GM19043 (cell line): ENCODE data around the gene DHCR24.
"Not testable (repeated sequence)": the region's sequence is repeated elsewhere in the genome, so short reads cannot be mapped to it uniquely, and the experiment has no call there.

Experiments used
- ATAC-seq: cut with Tn5 transposase; IDR thresholded peaks from one replicate; pipeline ENCODE4 v1.9.1; 2021; ENCODE audit warnings: low read depth; ENCODE audit not compliant: unreplicated experiment

The DHCR24 gene

DNA sequence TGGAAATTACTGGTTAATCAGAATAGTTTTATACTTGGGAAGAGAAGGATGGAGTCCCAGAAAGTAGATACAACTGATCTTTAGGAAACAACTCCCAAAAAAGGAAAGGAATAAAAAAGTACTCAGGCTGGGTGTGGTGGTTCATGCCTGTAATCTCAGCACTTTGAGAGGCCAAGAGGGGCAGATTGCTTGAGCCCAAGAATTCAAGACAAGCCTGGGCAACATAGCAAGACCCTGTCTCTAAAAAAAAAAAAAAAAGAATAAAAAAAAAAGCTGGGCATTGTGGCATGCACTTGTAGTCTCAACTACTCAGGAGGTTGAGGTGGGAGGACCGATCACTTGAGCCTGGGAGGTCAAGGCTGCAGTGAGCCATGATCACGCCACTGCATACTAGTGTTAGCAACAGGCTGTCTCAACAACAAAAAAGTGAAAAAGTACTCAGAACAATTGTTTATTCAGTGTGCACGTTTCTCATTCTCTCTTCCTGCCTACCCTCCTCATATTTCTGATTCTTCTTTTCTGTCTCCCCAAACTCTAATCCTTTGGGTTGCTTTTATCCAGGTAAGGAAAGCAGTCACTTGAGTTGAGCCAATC is 2.2 kb upstream of the DHCR24 start:
- ATAC-seq: no peak

DNA sequence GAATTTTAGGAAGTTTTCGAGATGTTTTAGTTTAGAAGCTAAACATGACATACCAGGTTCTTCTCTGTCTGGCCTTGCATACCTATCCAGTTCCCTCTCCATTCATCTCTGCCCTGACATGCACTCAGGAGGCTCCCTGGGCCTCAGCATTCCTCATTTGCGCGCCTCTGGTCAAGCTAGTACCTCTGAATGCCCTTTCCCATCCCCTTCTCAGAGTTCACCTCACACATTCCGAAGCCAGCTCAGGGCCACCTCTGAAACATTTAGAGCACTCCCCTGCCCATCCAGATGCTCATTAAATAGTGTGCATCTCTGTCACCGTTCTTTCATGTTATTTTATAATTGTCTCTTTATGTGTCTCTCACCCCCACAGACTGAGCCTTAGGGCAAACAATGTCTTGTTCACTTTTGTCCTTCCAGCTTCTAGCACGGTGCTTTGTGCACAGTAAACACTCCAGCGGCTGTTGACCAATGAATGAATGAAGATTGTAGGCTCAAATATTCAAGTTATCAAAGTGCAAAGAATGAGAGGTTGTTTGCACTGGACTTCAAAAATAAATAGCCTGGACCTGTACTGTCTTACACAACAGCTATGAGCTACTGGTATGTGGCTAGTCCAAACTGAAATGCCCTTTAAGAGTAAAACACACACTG is 1.2 kb upstream of the DHCR24 start:
- ATAC-seq: no peak

DNA sequence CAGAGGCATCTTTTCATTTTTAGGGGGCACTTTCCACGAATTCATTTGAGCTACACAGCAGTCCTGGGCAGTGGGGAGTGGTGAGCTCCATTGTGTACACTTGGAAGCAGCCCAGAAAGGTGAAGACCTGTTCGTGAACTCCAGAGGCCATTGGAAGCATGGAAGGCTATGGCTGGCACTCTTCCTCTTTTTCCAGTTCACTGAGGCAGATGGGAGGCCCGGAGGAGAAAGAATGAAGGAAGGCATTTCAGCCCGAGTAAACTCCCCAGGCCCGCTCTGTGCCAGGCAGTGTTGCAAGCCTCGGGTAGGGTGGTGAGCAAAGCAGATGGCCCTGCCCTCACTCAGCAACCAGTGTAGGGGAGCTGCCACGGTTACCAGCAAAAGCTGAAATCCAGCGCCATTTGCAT is 673 bp upstream of the DHCR24 start:
- ATAC-seq: no peak

DNA sequence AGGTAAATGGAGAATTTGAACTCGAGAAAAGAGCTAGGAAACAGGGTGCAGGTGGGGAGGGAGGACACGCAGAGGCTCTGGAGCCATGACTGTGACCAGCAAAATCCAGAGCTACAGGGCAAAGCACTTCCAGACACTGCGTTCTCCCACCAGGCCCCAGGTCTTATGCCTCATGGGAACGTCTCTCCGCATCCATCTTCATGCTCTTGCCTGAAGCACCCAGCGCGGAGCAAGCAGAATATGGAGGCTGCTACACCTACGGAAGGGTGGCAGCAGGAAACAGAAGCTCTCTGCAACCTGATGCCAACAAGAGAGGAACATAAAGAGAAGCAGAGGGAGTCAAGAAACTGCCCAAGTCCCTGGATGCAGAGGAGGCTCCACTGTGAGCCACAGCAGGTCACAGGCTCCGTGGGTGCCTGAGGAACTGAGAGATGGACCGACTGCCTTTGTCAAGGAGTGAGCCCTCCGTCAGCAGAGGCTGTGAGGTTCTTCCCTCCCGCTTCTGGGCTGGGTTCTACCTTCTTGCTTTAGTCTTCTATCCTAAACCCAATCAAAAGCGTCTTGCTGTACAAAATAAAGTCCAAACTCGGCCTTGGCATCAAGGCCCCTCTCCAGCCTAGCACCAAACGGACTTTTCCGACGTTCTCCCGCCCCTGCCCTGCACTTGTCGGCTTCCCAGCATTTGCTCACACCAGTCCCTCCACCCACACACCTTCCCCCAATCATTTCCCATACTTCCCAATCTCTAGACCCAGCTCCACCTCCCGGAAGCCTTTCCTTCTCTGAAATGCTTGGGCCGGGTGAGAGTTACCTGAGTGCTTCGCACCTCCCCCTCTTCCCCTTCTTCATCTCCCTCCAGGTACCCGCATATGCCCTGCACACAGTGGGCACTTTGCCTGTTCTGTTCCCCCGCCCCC is 930 bp downstream of the DHCR24 start:
- no peak for ATAC-seq

DNA sequence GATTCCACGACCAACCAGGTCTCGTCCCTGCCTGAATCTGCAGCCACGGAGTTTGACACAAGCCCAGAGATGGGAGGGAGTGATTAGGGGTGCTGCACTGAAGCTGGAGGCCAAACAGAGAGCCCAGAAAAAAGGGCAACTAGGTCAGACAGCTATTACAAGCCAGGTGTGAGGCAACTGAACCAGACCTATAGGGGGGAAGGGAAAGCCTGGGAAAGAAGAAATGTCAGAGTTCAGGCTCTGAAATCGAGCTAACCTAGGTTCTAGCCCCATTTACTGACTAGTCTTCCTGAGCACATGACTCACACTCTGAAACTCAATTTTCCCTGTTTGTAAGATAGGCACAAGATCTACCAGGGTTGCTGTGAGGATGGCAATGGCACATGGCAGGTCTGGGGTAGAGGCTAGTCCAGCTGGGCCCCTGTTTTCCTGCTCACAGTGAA is 1.7 kb downstream of the DHCR24 start:
- no peak for ATAC-seq

DNA sequence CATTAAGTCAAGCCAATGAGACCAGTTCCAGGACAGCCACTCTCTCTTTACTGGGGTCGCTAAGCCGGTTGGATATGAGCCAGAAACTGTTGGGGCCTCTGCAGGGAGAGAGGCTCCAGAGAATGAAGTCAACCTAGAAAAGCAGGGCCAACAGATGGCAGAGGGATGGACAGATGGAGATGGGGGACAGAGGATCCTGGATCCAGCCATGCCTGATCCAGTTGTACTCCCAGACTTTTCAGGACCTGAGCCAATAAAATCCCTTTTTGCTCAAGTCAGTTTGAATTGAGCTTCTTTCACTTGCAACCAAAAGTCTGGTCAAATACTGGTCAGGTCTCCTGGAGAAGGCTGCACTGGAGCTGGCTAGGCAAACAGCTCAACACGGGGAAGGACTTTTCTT is 2.2 kb downstream of the DHCR24 start:
- no peak for ATAC-seq

DNA sequence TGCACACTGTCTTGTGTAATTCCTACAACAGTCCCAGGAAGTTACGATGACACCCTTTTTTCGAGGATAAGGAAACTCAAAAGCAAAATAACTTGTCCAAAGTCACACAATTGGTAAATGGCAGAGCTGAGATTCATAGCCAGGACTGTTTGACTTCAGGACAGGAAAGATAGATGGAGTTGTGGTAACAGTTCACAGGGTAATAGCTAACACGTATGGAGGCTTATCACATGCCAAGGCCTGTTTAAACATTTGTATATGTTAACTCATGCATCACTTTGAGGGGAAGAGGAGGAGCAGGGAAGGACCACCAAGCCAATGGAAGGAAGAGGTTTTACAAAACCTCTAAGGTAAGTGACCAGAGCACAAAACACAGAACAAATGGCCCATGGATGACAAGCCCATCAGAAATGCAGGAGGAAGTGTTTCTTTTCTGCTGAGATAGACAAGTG is 2.8 kb downstream of the DHCR24 start:
- ATAC-seq: no peak

DNA sequence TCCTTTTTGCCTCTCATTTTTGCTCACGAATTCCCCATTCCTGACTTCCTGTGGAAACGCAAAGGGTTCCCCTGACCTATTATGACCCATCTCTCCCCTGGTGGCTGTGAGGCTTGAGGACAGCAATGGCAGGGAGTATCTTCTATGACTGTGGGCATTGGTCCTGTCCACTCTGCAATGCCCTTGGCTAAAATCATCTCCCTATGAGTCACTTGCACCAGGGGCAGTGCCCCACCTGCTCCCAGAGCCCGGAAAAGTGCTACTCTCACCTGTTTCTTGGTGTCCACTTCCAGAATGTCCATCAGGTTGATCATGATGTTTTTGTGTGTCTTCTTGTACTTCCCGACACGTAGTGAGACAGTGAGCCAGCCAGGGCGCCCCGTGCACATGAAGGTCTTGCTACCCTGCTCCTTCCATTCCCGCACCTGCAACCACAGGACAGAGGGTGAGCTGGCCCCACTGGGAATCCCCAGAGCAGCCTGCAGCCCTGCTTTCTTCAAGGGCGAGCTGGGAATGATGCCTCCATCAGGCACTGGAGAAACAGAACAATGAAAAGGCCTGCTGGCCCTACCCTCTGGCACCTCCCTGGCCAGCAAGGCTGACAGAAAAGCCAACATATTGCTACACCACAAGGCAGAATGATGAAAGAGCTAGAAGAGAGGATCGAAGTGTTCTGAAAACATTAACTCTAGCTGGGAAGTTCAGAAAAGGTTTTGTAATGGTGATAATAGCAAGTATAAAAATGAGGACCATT is 3.5 kb downstream of the DHCR24 start:
- no peak for ATAC-seq

DNA sequence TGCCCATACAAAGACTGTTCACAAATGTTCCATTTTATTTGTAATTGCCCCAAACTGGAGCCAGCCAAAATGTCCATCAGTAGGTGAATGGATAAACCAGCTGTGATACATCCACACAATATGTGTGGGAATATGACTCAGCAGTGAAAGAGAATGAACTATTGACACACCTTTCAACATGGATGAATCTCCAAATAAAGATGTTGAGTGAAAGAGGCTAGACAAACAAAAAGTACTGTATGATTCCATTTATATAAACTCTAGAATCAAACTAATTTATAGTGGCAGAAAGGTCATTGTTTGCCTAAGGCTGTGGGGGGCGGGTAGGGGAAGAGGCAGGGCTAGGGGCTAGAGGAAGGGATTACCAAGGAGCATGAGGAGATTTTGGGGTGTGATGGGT is 4.5 kb downstream of the DHCR24 start:
- no peak for ATAC-seq

DNA sequence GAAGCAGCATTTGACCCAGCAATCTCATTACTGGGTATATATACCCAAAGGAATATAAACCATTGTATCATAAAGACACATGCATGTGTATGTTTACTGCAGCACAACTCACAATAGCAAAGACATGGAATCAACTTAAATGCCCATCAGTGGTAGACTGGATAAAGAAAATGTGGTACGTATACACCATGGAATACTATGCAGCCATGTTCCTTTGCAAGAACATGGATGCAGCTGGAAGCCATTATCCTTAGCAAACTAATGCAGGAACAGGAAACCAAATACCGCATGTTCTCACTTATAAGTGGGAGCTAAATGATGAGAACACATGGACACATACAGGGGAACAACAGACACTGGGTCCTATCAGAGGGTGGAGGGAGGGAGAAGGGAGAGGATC is 5.4 kb downstream of the DHCR24 start:
- ATAC-seq: not testable (repeated sequence)

DNA sequence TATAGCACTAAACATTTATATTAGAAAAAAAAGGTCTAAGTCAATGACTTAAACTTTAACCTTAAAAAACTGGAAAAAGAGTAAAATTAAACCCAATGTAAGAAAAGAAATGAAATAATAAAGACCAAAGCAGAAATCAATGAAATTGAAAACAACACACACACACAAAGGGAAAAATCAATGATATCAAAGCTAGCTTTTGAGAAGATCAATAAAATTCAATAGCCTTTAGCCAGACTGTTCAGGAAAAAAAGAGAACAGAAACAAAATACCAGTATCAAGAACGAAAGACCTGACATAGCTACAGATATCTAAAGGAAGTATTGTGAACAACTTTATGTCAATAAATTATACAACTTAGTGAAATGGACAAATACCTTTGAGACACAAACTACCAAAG is 7.1 kb downstream of the DHCR24 start:
- ATAC-seq: no peak

DNA sequence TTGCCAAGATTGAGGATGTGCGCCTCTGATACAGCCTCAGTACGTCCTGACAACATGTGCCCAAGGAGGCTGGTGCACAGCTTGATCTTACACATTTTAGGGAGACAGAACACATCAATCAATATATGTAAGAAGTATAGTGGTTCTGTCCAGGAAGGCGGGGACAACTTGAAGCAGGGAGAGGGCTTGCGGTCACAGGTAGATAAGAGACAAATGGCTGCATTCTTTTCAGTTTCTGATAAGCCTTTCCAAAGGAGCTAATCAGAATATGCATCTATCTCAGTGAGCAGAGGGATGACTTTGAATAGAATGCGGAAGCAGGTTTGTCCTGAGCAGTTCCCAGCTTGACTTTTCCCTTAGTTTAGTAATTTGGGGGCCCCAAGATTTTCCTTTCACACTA is 10.2 kb downstream of the DHCR24 start:
- no peak for ATAC-seq

DNA sequence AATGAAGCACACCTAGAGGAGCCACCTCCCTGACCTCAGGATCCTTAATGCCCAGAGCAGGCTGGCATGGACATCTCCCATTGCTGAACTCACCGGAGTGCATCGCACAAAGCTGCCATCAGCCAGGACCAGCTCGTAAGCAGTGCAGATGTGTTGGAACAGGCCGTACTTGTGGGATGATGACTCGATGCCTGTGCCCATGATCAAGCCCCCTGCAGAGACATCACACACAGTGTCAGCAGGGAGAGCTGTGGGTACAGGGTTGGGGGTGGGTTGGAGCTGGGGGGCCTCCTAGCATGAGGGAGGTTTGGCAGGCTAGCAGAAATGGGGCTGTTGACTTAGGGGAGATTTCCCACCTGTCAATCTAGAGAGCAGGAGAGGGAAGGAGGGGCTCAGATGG is 12.0 kb downstream of the DHCR24 start:
- ATAC-seq: no peak

DNA sequence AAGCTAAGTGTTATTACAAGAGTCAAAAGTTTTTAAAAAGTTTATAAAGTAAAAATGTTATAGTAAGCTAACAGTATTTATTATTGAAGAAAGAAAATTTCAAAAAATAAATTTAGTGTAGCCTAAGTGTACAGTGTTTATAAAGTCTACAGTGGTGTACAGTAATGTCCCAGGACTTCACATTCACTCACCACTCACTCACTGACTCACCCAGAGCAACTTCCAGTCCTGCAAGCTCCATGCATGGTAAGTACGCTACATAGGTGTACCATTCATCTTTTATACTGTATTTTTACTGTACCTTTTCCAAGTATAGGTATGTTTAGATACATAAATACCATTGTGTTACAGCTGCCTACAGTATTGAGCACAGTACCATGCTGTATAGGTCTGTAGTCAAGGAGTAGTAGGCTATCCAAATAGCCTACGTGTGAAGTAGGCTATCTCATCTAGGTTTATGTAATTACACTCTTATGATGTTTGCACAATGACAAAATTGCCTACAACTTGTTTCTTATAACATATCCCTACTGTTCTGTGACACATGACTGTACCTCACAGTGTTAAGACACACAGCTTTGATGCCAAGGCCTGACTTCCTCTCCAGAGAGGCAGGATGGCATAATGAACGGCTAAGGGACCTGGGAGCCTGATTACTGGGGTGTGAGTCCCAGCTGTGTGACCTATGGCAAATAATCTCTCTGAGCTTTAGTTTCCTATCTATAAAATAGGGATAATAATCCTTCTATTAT is 12.7 kb downstream of the DHCR24 start:
- no peak for ATAC-seq

DNA sequence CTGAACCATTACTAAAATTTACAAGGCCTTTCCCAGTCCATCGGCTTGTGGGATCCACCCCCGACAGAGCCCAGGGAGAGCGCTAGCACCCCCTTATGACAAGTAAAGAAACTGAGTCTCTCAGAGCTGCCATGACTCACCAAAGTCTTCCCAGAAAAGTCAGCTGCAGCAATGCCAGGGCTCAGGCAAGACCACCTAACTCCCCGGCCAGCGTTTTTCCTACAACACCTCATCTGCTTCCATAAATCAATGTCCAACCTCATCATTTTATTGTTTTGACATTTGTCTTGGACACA is 15.0 kb downstream of the DHCR24 start:
- ATAC-seq: no peak

DNA sequence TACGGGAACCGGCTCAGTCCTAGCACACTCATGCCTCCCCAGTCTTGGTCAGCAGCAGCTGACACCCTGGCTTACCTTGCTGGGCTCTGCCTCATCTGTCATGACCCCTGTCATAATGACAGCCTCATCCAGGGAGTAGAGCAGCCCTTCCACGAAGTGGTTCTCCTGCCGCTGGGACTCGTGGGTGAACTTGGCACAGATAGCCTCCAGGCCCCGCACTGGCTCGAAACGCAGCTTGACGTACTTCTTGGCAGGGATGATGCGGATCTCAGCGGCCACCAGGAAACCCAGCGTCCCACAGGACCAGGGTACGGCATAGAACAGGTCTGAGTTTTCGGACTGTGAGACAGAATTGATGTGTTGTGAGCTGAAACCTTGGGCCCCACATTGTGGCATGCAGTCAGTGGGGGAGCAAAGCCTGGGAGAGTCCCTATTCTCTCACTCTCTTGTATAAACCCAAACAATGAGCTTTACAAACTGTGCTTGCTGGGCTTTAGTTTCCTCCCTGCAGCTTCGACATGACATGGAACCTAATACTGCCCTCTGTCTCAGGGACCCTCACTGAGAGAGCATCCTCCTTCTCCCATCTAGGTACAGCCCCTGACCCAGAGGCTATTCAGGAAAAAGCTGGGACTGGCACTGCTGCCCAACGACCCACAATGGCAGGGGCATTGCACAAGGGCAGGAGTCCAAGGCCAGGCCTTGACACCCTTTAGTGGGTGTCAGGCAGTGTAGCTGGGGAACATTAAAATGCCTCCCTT is 15.5 kb downstream of the DHCR24 start:
- no peak for ATAC-seq

DNA sequence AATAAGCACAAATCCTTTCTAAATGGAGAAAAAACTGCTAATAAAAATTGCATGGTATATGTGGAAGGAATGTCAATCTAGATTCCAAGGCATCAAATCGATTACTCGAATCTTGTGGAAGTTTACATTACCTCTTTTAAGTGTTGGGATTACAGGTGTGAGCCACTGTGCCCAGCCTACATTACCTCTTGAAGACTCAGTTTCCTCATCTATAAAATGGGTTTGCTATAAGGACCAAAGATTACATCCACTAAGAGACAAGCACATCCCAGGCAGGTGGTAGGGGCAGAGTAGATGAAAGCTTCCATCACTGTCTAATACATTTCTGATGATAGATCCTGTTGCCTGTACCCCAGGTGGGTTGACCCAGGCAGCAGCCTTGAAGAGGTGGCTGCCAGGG is 16.1 kb downstream of the DHCR24 start:
- ATAC-seq: no peak

DNA sequence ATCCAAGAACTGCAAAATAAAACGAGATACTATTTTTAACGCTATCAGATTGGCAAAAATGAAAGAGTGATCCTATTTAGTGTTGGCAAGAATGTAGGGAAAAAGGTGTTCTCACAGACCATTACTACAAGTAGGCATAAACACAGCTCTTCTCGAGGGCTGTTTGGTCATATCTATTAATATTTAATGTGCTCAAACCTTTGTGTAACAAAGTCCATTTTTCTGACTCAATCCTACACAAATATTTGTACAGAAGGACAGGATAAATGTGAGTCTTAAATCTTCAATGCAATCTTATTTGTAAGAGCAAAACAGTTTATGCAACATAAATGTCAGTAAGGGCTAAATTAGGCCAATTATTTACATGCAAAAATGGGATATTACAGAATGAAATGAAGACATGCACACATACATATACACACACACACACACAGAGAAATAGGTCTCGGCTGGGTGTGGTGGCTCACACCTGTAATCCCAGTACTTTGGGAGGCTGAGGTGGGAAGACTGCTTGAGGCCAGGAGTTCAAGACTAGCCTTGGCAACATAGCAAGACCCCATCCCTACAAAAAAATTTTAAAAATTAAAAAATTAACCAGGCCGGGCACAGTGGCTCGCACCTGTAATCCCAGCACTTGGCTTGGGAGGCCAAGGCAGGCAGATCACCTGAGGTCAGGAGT is 17.7 kb downstream of the DHCR24 start:
- ATAC-seq: no peak

DNA sequence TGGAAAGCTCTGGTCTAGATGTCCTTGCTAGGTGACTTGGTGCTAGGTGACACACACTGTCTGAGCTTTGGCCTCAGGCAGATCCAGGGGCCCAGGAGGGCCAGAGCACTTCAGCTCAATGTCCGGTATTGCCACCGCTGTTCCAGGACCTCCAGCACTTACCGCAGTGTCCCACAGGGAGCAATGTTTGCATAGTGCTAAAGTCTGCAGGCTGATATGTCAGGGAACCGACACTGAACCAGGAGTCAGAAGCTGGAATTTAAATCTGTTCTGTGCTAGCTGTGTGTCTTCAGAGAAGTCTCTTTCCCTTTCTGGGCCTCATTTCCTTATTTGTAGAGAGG is 19.3 kb downstream of the DHCR24 start:
- ATAC-seq: no peak
